Body of pancreas (tissue), 4 donors: ENCODE data around the gene ZNF597. TPM values are rescaled to one million over a fixed set of nuclear protein-coding genes. Genes with fewer than 3 reads are reported as not detected.

Experiments
- ATAC-seq: fragments of 150-250 bp; one replicate; pipeline ENCODE4 v1.9.1; 2016
- DNase-seq, 4 donors: peaks; one replicate each; pipeline ENCODE4 v3.0.0-alpha.2; 2019
- H3K27ac ChIP-seq, 4 donors: fragments of 200-600 bp; sonication (generic); 1 replicate in 3 of 4; 2 replicates in 1 of 4; pipeline versions ENCODE4 v1.5.1 to v1.6.1; 2016 to 2019; ENCODE audit warnings: mild to moderate bottlenecking in 1 of 4, mixed read lengths in 1 of 4, moderate library complexity in 1 of 4
- H3K27me3 ChIP-seq, 2 donors: fragments of 200-600 bp; sonication (generic); one replicate each; pipeline ENCODE4 v1.6.0; 2016; ENCODE audit warnings: mild to moderate bottlenecking in 1 of 2
- H3K36me3 ChIP-seq, 2 donors: fragments of 200-600 bp; sonication (generic); replicated peaks in 1 of 2; 2 replicates each; pipeline ENCODE4 v1.5.1; 2016; ENCODE audit warnings: low read depth in 2 of 2; ENCODE audit not compliant: insufficient read depth in 1 of 2
- H3K4me1 ChIP-seq: fragments of 200-600 bp; sonication (generic); one replicate; pipeline ENCODE4 v1.6.0; 2016
- H3K4me3 ChIP-seq, 2 donors: fragments of 200-600 bp; sonication (generic); 1 replicate in 1 of 2; 2 replicates in 1 of 2; pipeline ENCODE4 v1.5.1; 2016 to 2019
- H3K9me3 ChIP-seq, 3 donors: fragments of 200-600 bp; sonication (generic); 1 replicate in 2 of 3; 2 replicates in 1 of 3; pipeline ENCODE4 v1.5.1; 2016
- POLR2A ChIP-seq, 3 donors: fragments of 450-650 bp; IDR thresholded peaks; one replicate each; pipeline ENCODE4 v1.6.1; 2016; ENCODE audit warnings: antibody characterized with exemption in 3 of 3, mild to moderate bottlenecking in 2 of 3
- WGBS, 2 donors: methylation state at CpG; one replicate each; pipeline ENCODE4 v1.1.5; 2017; 5-methylcytosine and 5-hydroxymethylcytosine counted together
- intact Hi-C: fragments of 100-400 bp; cut with DNase I; formaldehyde crosslinking; loops from one replicate; pipeline ENCODE4 v1.15.1; 2023
- total RNA-seq, 2 donors: library from RNA; depleted of rRNA; stranded (reverse); fragments of >200 nt; gene quantifications; one replicate each; pipeline ENCODE4 v1.1.0, GENCODE V29; 2016
- TF ChIP-seq, protein P1 (sequence below), 7 experiments: fragments of 450-650 bp in 4 of 7; fragments of 200-600 bp in 3 of 7; sonication (generic) in 3 of 7; IDR thresholded peaks; one replicate each; pipeline ENCODE4 v1.5.1; 2016 to 2019; ENCODE audit warnings: antibody characterized with exemption in 7 of 7

ZNF597 gene
- total RNA-seq, 2 donors from 2014 or later, result 1.3 to 2.3 TPM

DNA sequence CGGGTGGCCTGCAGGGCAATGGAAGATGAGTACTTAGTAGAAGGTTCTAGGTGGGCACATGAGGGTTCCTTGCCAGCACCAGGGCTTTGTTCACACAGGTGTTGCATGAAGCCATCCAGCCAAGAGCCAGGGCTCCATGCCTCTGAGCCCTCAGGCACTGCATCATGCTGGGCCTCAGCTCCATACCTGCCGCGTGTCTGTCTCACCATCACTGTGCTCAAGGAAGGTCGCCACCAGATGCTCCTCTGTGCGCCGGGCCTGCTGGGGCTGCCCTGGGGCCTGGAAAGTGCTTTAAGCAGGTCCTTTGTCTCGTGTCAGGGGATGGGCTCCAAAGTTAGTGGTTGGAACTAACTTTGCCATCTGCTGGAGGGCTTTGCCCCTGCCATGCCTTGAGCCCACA lies 26.4 kb upstream of the ZNF597 start:
- intact Hi-C loops, result no loop called here
- TF ChIP-seq, protein P1, sequence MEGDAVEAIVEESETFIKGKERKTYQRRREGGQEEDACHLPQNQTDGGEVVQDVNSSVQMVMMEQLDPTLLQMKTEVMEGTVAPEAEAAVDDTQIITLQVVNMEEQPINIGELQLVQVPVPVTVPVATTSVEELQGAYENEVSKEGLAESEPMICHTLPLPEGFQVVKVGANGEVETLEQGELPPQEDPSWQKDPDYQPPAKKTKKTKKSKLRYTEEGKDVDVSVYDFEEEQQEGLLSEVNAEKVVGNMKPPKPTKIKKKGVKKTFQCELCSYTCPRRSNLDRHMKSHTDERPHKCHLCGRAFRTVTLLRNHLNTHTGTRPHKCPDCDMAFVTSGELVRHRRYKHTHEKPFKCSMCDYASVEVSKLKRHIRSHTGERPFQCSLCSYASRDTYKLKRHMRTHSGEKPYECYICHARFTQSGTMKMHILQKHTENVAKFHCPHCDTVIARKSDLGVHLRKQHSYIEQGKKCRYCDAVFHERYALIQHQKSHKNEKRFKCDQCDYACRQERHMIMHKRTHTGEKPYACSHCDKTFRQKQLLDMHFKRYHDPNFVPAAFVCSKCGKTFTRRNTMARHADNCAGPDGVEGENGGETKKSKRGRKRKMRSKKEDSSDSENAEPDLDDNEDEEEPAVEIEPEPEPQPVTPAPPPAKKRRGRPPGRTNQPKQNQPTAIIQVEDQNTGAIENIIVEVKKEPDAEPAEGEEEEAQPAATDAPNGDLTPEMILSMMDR (IDR thresholded peaks at IDR 0.05), result no peak
- no peak for TF ChIP-seq POLR2A (IDR thresholded peaks at IDR 0.05)
- Histone ChIP-seq H3K36me3 (no peaks in the 10 kb centered on the region), H3K9me3 (no peaks in the 10 kb centered on the region), H3K27me3 (no peaks in the 10 kb centered on the region), H3K27ac (no peak overlapping the region), H3K4me3 (no peak overlapping the region), H3K4me1 (peaks cover 44% of the 10 kb centered on the region)
- no peak for ATAC-seq
- WGBS, 2 donors, result 84 to 94% methylated on average over 6 of the region's 7 CpGs
- DNase-seq, result no peak

DNA sequence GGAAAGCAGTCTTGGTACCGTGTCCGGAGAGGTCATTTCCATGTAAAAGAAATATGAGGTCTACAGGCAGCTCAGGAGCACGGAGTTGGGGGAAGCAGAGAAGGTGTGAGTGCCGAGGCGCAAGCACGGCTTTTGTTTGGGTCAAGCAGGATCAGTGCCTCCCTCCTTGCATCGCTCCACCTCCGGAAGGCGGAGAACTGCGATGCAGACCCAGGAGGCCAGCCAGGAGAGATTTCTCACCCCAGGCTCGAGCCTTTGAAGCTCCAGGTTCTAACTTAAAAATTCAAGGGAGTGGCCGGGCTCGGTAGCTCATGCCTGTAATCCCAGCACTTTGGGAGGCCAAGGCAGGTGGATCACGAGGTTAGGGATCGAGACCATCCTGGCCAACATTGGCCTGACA lies 25.2 kb upstream of the ZNF597 start:
- Histone ChIP-seq H3K4me1 (peaks cover 41% of the 10 kb centered on the region), H3K27me3 (no peaks in the 10 kb centered on the region), H3K27ac (no peak overlapping the region), H3K36me3 (no peaks in the 10 kb centered on the region), H3K4me3 (no peak overlapping the region), H3K9me3 (no peaks in the 10 kb centered on the region)
- ATAC-seq (no peak), DNase-seq (no peak)
- 73 to 76% methylated on average over 15 of the region's 15 CpGs for WGBS, 2 donors
- TF ChIP-seq, protein P1 (IDR thresholded peaks at IDR 0.05), result no peak
- no peak for TF ChIP-seq POLR2A (IDR thresholded peaks at IDR 0.05)
- intact Hi-C loops, result no loop called here

DNA sequence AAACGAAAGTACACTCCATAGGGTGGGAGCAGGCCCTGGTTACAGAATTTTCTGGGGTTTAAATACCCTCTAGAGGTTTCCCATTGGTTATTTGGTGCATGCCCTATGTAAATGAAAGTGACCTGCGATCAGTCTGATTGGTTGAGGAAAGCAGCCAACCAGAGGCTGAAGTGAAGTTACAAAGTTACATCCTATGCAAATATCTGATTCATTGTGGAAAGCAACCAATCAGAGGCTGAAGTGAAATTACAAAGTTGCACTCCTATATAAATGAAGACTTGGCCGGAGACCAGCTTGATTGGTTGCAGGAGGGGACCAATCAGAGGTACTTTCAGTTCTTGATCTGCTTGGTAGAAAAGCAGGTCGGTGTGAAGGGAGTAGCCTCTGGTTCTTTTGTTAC lies 24.6 kb upstream of the ZNF597 start:
- H3K36me3 ChIP-seq, result no peaks in the 10 kb centered on the region
- 73 to 78% methylated on average over 4 of the region's 4 CpGs for WGBS, 2 donors
- no peak overlapping the region for H3K4me3 ChIP-seq
- TF ChIP-seq, protein P1 (IDR thresholded peaks at IDR 0.05), result no peak
- no peak for TF ChIP-seq POLR2A (IDR thresholded peaks at IDR 0.05)
- H3K9me3 ChIP-seq, result no peaks in the 10 kb centered on the region
- H3K27me3 ChIP-seq, result no peaks in the 10 kb centered on the region
- no peak overlapping the region for H3K27ac ChIP-seq
- intact Hi-C loops, result no loop called here
- no peak for ATAC-seq
- peaks cover 45% of the 10 kb centered on the region for H3K4me1 ChIP-seq
- DNase-seq, result no peak

DNA sequence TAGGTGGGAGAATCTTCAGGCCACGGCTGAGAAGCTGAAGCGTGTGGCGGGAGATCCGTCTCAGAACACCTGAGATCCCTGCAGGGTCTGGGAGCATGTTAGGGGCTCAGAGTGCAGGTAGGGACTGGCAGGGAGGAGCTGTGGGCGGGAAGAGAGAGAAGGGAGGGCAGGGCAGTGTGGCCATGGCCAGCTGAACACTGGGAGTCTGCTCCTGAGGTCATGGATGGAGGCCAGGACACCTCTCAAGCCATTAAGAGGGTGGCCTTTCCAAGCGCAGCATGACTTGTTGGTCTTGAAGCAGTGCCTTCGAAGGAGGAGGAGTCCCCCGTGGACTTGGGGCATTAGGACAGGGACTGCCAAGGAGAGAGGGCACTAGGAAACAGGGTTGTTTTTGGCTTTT lies 23.9 kb upstream of the ZNF597 start:
- H3K36me3 ChIP-seq, result no peaks in the 10 kb centered on the region
- DNase-seq (no peak), ATAC-seq (no peak)
- H3K4me1 ChIP-seq, result peaks cover 49% of the 10 kb centered on the region
- H3K27me3 ChIP-seq, result no peaks in the 10 kb centered on the region
- TF ChIP-seq, protein P1 (IDR thresholded peaks at IDR 0.05), result no peak
- TF ChIP-seq POLR2A (IDR thresholded peaks at IDR 0.05), result no peak
- intact Hi-C loops, result no loop called here
- H3K9me3 ChIP-seq, result no peaks in the 10 kb centered on the region
- H3K4me3 ChIP-seq, result no peak overlapping the region
- 87 to 90% methylated on average over 7 to 8 of the region's 8 CpGs for WGBS, 2 donors
- H3K27ac ChIP-seq, result no peak overlapping the region

DNA sequence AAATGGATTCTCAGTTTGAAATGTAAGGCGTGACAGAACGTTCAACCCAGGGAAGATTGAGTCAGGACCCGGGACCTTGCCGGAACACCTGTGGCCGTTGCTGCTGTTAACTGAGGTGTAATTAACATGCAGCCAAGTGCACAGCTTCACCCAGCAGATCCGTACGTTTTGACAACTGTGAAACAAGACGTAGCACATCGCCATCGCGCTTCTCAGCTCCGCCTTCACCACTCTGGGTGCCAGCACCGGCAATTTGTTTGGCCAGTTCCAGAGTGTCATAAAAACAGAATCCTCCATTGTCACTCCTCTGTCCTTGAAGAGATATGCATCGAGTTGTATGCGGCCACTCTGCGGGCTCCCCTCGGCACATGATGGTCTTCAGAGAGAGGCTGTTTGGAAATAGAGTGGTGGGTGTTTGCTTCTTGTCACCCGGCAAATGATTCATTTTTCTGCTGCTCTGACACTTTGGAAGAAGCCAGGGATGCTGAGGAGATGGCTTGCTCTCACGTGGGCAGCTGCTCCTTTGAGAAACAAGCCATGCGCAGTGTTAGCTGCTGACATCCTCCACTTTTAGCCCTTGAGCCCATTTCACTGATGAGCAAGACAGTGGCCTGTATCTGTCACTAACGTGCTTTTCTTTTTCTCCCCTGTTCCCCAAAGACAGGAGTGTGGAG lies 22.7 kb upstream of the ZNF597 start:
- ATAC-seq (no peak), DNase-seq (no peak)
- no peak overlapping the region for H3K27ac ChIP-seq
- H3K4me3 ChIP-seq, result no peak overlapping the region
- intact Hi-C loops, result no loop called here
- WGBS, 2 donors, result 67 to 74% methylated on average over 21 of the region's 21 CpGs
- peaks cover 61% of the 10 kb centered on the region for H3K4me1 ChIP-seq
- H3K36me3 ChIP-seq, result no peaks in the 10 kb centered on the region
- TF ChIP-seq, protein P1 (IDR thresholded peaks at IDR 0.05), result no peak
- no peak for TF ChIP-seq POLR2A (IDR thresholded peaks at IDR 0.05)
- H3K27me3 ChIP-seq, result no peaks in the 10 kb centered on the region
- H3K9me3 ChIP-seq, result no peaks in the 10 kb centered on the region
